HG03175 (cell line): ENCODE measurements around the gene ZIC5.

Experiments
- ATAC-seq: cut with Tn5 transposase; IDR thresholded peaks from one replicate; pipeline ENCODE4 v1.9.1; 2021; ENCODE audit warnings: mild to moderate bottlenecking, moderate library complexity; ENCODE audit not compliant: unreplicated experiment

ZIC5 gene

GRCh38 chr13:99938635-99939034, 32.9 kb downstream of the ZIC5 start:
- no peak for ATAC-seq

GRCh38 chr13:99935772-99936171, 35.8 kb downstream of the ZIC5 start:
- ATAC-seq, result no peak

GRCh38 chr13:99932912-99933311, 38.7 kb downstream of the ZIC5 start:
- ATAC-seq, result no peak

- ATAC-seq, result no peak
Observed at GRCh38 chr13:99930925-99931324, 40.6 kb downstream of the ZIC5 start.

- no peak for ATAC-seq
Observed at GRCh38 chr13:99929866-99930265, 41.7 kb downstream of the ZIC5 start.

GRCh38 chr13:99926014-99926731, 45.4 kb downstream of the ZIC5 start:
- no peak for ATAC-seq

- no peak for ATAC-seq
Observed at GRCh38 chr13:99923877-99924582, 47.5 kb downstream of the ZIC5 start.

- no peak for ATAC-seq
Observed at GRCh38 chr13:99922631-99923404, 48.7 kb downstream of the ZIC5 start.

GRCh38 chr13:99919132-99919531, 52.4 kb downstream of the ZIC5 start:
- no peak for ATAC-seq

- ATAC-seq, result peak; percentile 86
Observed at GRCh38 chr13:99916366-99917103, 55.0 kb downstream of the ZIC5 start.

- no peak for ATAC-seq
Observed at GRCh38 chr13:99913167-99913566, 58.4 kb downstream of the ZIC5 start.
